CD4-positive, alpha-beta T cell treated with Interleukin-4 for 4 hours (primary cell): ENCODE measurements around the gene FITM1.

Experiments
- DNase-seq: peaks from one replicate; pipeline ENCODE4 v3.0.0-alpha.2; 2020

FITM1 gene

GRCh38 chr14:24130380-24130716 lies at the start of gene FITM1:
Gene FITM1 (plus strand): TSS chr14:24130659. CDS start chr14:24131564, 905 bp downstream.
- DNase-seq, result no peak

GRCh38 chr14:24080888-24081738 lies 49.3 kb upstream of the FITM1 start:
- peak; percentile 67 for DNase-seq

DNA sequence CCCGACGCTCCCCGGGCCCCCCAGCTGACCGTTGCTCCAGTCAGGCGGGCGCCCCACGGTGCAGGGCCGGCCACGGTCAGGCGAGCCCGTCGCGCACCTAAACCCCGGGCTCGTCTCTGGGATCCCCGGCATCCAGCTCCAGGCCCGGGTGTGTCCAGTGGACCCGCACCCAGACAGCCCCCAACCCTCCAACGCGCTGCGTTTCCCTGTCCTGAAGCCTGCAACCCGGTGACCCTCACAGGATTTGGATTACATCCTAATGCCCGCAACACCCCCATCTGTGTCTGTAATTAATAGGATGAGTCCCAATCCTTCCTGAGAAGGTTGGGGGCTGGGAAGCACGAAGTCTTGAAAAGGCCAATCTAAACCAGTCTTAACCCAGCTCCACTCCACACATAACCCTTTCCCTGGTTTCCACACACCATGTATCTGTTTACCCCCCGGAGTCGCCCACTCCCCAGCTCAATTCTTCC lies 48.7 kb upstream of the FITM1 start:
- no peak for DNase-seq

- DNase-seq, result no peak
These were observed 47.9 kb upstream of the FITM1 start for GRCh38 chr14:24082411-24083080.

DNA sequence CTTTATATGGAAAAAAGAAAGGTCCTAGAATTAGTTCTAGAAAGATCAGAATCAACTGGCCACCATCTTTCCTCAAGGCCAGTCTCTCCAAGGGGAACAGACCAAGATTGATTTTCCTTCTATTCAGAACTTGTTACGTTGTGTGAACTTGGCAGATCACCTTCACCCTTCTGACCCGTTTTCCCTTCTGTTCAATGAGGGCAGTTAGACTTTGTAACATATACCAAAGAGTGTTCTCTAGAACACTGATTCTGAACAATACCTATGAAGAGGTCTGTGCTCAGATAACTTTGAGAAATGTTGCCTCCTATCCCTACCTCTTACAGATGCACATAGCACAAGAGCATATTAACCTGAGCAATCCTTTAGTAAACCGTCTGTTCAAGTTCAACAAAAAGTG lies 47.0 kb upstream of the FITM1 start:
- DNase-seq, result no peak

- no peak for DNase-seq
These were observed 46.0 kb upstream of the FITM1 start for GRCh38 chr14:24084440-24084839.

DNA sequence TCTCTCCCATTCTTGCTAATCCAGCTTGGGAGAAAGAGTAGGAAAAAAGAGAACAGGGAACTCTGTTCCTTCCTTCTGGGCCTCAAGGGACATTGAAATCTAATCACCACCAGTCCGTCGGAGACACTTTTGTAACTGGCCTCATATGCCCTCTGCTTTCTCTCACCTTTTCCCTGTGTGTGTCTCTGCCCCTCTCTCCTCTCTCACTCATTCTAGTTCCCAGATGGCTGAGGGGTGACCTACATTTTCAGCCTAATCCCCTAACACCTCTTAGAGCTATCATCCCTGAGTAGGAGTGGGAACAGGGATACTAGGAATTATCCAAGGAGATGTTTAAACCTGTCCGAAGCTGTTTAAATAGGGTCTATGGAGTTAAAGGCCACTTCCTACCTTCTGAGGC lies 45.2 kb upstream of the FITM1 start:
- DNase-seq, result no peak

- DNase-seq, result no peak
These were observed 44.1 kb upstream of the FITM1 start for GRCh38 chr14:24086193-24086955.

GRCh38 chr14:24087004-24087403 lies 43.5 kb upstream of the FITM1 start:
- no peak for DNase-seq

GRCh38 chr14:24088095-24088494 lies 42.4 kb upstream of the FITM1 start:
- DNase-seq, result no peak

- DNase-seq, result no peak
These were observed 40.6 kb upstream of the FITM1 start for GRCh38 chr14:24089890-24090289.

GRCh38 chr14:24092110-24092504 lies 38.4 kb upstream of the FITM1 start:
- no peak for DNase-seq

- no peak for DNase-seq
These were observed 37.8 kb upstream of the FITM1 start for GRCh38 chr14:24092505-24093206.

GRCh38 chr14:24093207-24093900 lies 37.1 kb upstream of the FITM1 start:
- no peak for DNase-seq

GRCh38 chr14:24093901-24094840 lies 36.3 kb upstream of the FITM1 start, which contains the start of gene PCK2:
Gene PCK2 (plus strand): TSS chr14:24094311. CDS start chr14:24094406, 95 bp downstream.
- DNase-seq, result peak; percentile 53

DNA sequence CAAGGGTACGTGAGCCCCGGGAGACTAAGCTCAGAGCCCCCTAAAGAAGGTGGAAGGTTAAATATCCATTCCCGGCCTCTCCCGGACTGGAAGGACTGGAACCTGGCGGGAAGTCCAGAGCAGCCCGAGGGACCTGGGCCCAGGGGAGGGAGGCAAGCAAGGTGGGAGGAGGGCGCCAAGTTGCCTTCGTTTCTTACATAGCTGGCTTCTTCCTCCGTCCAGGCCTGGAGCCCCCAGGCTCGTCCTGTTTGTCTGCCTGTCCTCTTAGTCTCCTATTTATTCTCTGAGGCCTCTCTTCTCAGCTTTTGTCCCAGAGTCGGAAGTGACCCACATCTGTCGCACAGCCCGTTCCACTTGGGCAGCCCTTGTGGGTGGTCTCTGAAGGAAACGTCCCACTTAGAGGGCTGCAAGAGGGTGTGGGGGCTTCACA lies 35.6 kb upstream of the FITM1 start:
- DNase-seq, result no peak

GRCh38 chr14:24095271-24096068 lies 35.0 kb upstream of the FITM1 start:
- peak; percentile 26 for DNase-seq

DNA sequence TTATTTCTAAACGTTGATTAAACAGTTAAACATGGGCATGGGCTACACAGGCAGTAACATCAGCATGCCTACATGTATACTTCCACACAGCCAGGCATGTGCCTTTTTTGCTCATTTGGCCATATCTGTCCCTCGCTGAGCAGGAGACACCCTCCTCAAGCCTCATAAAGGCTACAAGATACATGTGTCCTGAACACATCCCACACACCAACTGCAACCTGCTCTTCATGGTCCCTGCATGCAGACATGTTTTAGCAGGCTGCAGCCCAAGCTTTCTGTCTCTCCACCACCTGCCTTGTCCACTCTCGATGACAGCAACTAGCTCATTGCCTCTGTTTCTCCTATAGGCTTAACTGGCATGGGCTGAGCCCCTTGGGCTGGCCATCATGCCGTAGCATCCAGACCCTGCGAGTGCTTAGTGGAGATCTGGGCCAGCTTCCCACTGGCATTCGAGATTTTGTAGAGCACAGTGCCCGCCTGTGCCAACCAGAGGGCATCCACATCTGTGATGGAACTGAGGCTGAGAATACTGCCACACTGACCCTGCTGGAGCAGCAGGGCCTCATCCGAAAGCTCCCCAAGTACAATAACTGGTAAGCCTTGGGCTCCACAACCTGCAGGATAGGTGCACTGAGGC lies 33.8 kb upstream of the FITM1 start:
- DNase-seq, result no peak

DNA sequence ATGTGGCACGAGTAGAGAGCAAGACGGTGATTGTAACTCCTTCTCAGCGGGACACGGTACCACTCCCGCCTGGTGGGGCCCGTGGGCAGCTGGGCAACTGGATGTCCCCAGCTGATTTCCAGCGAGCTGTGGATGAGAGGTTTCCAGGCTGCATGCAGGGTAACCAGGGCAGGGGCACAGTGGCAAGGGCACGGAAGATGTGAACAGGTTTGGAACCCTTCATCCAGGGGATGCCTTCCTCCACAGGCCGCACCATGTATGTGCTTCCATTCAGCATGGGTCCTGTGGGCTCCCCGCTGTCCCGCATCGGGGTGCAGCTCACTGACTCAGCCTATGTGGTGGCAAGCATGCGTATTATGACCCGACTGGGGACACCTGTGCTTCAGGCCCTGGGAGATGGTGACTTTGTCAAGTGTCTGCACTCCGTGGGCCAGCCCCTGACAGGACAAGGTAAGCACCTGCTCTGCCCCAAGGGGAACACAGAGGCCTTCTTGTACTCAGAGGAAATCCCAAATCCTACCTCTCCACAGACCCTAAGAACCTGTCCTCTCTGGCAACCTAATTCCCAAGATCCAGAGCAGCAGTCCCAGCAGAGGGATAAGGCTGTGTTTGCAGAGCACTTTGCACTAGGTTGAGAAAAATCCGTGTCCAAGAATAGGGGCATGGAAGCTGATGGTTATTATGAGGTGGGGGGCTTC lies 32.1 kb upstream of the FITM1 start:
- no peak for DNase-seq
